T-cell (primary cell): ENCODE results near the gene DLGAP1. TPM values are rescaled to one million over a fixed set of nuclear protein-coding genes. Genes with fewer than 3 reads are reported as not detected.

ENCODE experiments used
- ATAC-seq, 4 experiments: fragments of 200-7000 bp in 3 of 4; fragments of 150-1000 bp in 1 of 4; cut with Tn5 transposase; replicated peaks in 1 of 4; 1 replicate in 3 of 4; 2 replicates in 1 of 4; pipeline ENCODE4 v1.10.0; 2021; ENCODE audit warnings: moderate library complexity in 3 of 4, mild to moderate bottlenecking in 2 of 4, moderate number of reproducible peaks in 1 of 4
- CTCF ChIA-PET, 2 donors: fragments of 300-600 bp; sonication (Branson Sonifier 250); formaldehyde crosslinking; loops; one replicate each; lab custom pipeline; 2022; ENCODE audit warnings: antibody characterized with exemption in 2 of 2; lab: Charles Lee
- POLR2A ChIA-PET, 2 donors: fragments of 300-600 bp; sonication (Branson Sonifier 250); formaldehyde crosslinking; loops; one replicate each; lab custom pipeline; 2022; ENCODE audit warnings: antibody characterized with exemption in 2 of 2; lab: Charles Lee
- DNase-seq, 35 experiments: peaks; one replicate each; pipeline versions ENCODE4 v3.0.0 to v3.0.0-alpha.2; 2013 to 2023
- H3K27ac ChIP-seq: one replicate; pipeline ENCODE4 v1.5.1; 2013; ENCODE audit warnings: low read length
- H3K27me3 ChIP-seq, 2 experiments: replicated peaks in 1 of 2; 1 replicate in 1 of 2; 2 replicates in 1 of 2; pipeline versions ENCODE4 v1.6.1 to v1.7.0; 2013; ENCODE audit warnings: low read length in 1 of 2, mixed read lengths in 1 of 2; ENCODE audit not compliant: control insufficient read depth in 2 of 2, insufficient read depth in 2 of 2; ENCODE audit errors: extremely low read depth in 1 of 2
- H3K36me3 ChIP-seq, 2 donors: 1 replicate in 1 of 2; 2 replicates in 1 of 2; pipeline versions ENCODE4 v1.6.1 to v1.7.0; 2013; ENCODE audit warnings: low read length in 1 of 2; ENCODE audit not compliant: control insufficient read depth in 2 of 2, insufficient read depth in 1 of 2; ENCODE audit errors: extremely low read depth in 1 of 2
- H3K4me1 ChIP-seq, 2 experiments: 1 replicate in 1 of 2; 2 replicates in 1 of 2; pipeline versions ENCODE4 v1.6.1 to v1.7.0; 2013; ENCODE audit warnings: low read length in 2 of 2, mixed read lengths in 1 of 2; ENCODE audit not compliant: insufficient read depth in 2 of 2, control insufficient read depth in 1 of 2; ENCODE audit errors: extremely low read depth in 1 of 2
- H3K4me3 ChIP-seq, 2 donors: 1 replicate in 1 of 2; 2 replicates in 1 of 2; pipeline versions ENCODE4 v1.5.1 to v1.7.0; 2013; ENCODE audit warnings: mild to moderate bottlenecking in 2 of 2, low read length in 1 of 2, moderate library complexity in 1 of 2; ENCODE audit not compliant: control insufficient read depth in 1 of 2; ENCODE audit errors: extremely low read depth in 1 of 2
- H3K9me3 ChIP-seq: 2 replicates; pipeline ENCODE4 v1.7.0; 2013
- H3K27ac Mint-ChIP-seq, 2 donors: one replicate each; pipeline ENCODE4 v1.8.0; 2020 to 2021; ENCODE audit warnings: mild to moderate bottlenecking in 2 of 2, mixed read lengths in 2 of 2
- H3K27me3 Mint-ChIP-seq, 2 donors: one replicate each; pipeline ENCODE4 v1.8.0; 2021 to 2022; ENCODE audit warnings: mixed read lengths in 2 of 2
- H3K36me3 Mint-ChIP-seq: one replicate; pipeline ENCODE4 v1.8.0; 2021; ENCODE audit warnings: mixed read lengths
- H3K4me1 Mint-ChIP-seq, 3 donors: one replicate each; pipeline ENCODE4 v1.8.0; 2020 to 2022; ENCODE audit warnings: mixed read lengths in 3 of 3, mild to moderate bottlenecking in 1 of 3
- H3K4me3 Mint-ChIP-seq, 3 donors: one replicate each; pipeline ENCODE4 v1.8.0; 2020 to 2022; ENCODE audit warnings: mild to moderate bottlenecking in 3 of 3, mixed read lengths in 3 of 3, moderate library complexity in 3 of 3
- H3K9me3 Mint-ChIP-seq, 3 donors: one replicate each; pipeline ENCODE4 v1.8.0; 2020 to 2022; ENCODE audit warnings: mixed read lengths in 3 of 3
- WGBS: methylation state at CpG from one replicate; pipeline ENCODE4 v1.1.5; 2013; ENCODE audit warnings: missing lambda C conversion rate; ENCODE audit not compliant: insufficient coverage; 5-methylcytosine and 5-hydroxymethylcytosine counted together
- total RNA-seq, 35 experiments: library from RNA in 6 of 35; stranded (reverse) in 6 of 35; fragments of 120-200 nt in 1 of 35; gene quantifications; one replicate each; pipeline versions ENCODE4 v1.2.1 to v1.2.4 and lab custom pipeline; 2013 to 2026

The DLGAP1 gene
- total RNA-seq, 5 donors from 2014 or later (not counting 1 experiment from before 2014, with no cell fraction given): 0.25 to 1.8 (median 0.26) TPM

- no peak overlapping the region for H3K4me3 ChIP-seq
- Mint-ChIP-seq H3K27me3 (no peaks in the 10 kb centered on the region), H3K4me1 (no peaks in the 10 kb centered on the region), H3K4me3 (no peak overlapping the region), H3K9me3 (peaks cover under 1 to 6% (median 5%) of the 10 kb centered on the region in 3 donors), H3K36me3 (no peaks in the 10 kb centered on the region), H3K27ac (no peak overlapping the region)
- DNase-seq (no peak), ATAC-seq (no peak)
- no peaks in the 10 kb centered on the region for H3K4me1 ChIP-seq
- H3K9me3 ChIP-seq: no peaks in the 10 kb centered on the region
- H3K36me3 ChIP-seq: no peaks in the 10 kb centered on the region
- 88% methylated on average over 10 of the region's 10 CpGs for WGBS
- CTCF ChIA-PET: interaction anchor here in 1 of 2 donors (0.7 kb wide), 1 partner anchor 573 kb away, joined by 10 read pairs; no protein-coding TSS in a partner anchor
- POLR2A ChIA-PET: no interaction called here
- H3K27me3 ChIP-seq: no peaks in the 10 kb centered on the region
- H3K27ac ChIP-seq: no peak overlapping the region
Observed at GRCh38 chr18:4248686-4249085, 206.4 kb downstream of the DLGAP1 start.

DNA sequence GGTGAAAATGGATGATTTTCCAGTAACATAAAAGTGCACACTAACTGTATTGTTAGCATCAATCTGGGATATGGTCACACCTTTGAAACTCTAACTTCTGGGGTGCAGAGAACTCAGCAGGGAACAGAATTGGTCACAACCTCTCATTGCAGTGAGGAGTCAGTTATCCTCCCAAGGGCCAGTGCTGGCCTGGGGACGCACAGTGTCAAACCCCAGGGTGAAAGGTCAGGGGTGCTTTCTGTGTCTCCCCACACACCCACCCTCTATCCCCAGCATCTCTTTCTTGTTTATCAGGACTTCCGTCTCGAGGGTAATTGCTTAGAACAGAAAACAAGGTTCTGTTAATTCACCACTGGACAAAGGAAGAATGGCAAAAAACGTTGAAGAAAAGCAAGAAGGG is 208.7 kb downstream of the DLGAP1 start:
- CTCF ChIA-PET: no interaction called here
- Mint-ChIP-seq H3K27me3 (no peaks in the 10 kb centered on the region), H3K4me1 (no peaks in the 10 kb centered on the region), H3K36me3 (no peaks in the 10 kb centered on the region), H3K4me3 (no peak overlapping the region), H3K27ac (no peak overlapping the region), H3K9me3 (peaks cover 4 to 6% (median 5%) of the 10 kb centered on the region in 3 donors)
- 38% methylated on average over 3 of the region's 4 CpGs for WGBS
- no peaks in the 10 kb centered on the region for H3K9me3 ChIP-seq
- POLR2A ChIA-PET: no interaction called here
- no peaks in the 10 kb centered on the region for H3K27me3 ChIP-seq
- no peaks in the 10 kb centered on the region for H3K36me3 ChIP-seq
- DNase-seq (no peak), ATAC-seq (no peak)
- H3K4me1 ChIP-seq: no peaks in the 10 kb centered on the region
- H3K4me3 ChIP-seq: no peak overlapping the region
- no peak overlapping the region for H3K27ac ChIP-seq

DNA sequence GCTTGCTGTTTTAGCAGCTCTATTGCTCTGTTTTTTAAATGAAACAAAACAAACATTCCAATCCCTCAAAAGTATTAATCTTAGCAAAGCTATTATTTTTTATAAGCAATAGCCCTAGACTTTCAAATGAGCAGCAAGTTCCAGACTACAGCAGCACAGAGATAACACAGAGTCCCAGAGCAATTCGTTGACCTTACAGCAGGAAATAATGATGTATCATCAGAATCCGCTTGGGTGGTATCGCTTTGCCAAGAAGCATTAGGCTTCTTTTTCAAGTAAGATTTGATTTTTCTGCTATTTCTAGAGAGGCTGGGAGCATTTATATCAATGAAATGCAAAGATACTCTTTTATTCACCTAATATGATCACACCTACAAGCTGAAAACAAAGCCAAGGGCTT is 209.7 kb downstream of the DLGAP1 start:
- H3K36me3 Mint-ChIP-seq: no peaks in the 10 kb centered on the region
- no peaks in the 10 kb centered on the region for H3K4me1 ChIP-seq
- DNase-seq: no peak
- no peaks in the 10 kb centered on the region for H3K9me3 ChIP-seq
- H3K27ac Mint-ChIP-seq: no peak overlapping the region
- no peaks in the 10 kb centered on the region for H3K4me1 Mint-ChIP-seq
- no peaks in the 10 kb centered on the region for H3K36me3 ChIP-seq
- H3K9me3 Mint-ChIP-seq: peaks cover 4 to 8% (median 6%) of the 10 kb centered on the region in 3 donors
- ChIA-PET POLR2A (no interaction called here), CTCF (no interaction called here)
- H3K4me3 Mint-ChIP-seq: no peak overlapping the region
- no peak overlapping the region for H3K4me3 ChIP-seq
- H3K27me3 ChIP-seq: no peaks in the 10 kb centered on the region
- H3K27ac ChIP-seq: no peak overlapping the region
- WGBS: 40% methylated on average over 1 of the region's 3 CpGs
- no peak for ATAC-seq
- no peaks in the 10 kb centered on the region for H3K27me3 Mint-ChIP-seq

GRCh38 chr18:4242431-4243161 is 212.5 kb downstream of the DLGAP1 start:
- DNase-seq (no peak), ATAC-seq (no peak)
- no peaks in the 10 kb centered on the region for H3K4me1 ChIP-seq
- no peaks in the 10 kb centered on the region for H3K9me3 ChIP-seq
- H3K4me1 Mint-ChIP-seq: no peaks in the 10 kb centered on the region
- WGBS: 95% methylated on average over 4 of the region's 5 CpGs
- no peaks in the 10 kb centered on the region for H3K27me3 ChIP-seq
- no peaks in the 10 kb centered on the region for H3K36me3 Mint-ChIP-seq
- H3K4me3 Mint-ChIP-seq: no peak overlapping the region
- ChIA-PET POLR2A (no interaction called here), CTCF (no interaction called here)
- H3K9me3 Mint-ChIP-seq: peaks cover 6 to 11% (median 8%) of the 10 kb centered on the region in 3 donors
- no peaks in the 10 kb centered on the region for H3K27me3 Mint-ChIP-seq
- no peak overlapping the region for H3K27ac Mint-ChIP-seq
- H3K36me3 ChIP-seq: no peaks in the 10 kb centered on the region
- H3K27ac ChIP-seq: no peak overlapping the region
- H3K4me3 ChIP-seq: no peak overlapping the region

DNA sequence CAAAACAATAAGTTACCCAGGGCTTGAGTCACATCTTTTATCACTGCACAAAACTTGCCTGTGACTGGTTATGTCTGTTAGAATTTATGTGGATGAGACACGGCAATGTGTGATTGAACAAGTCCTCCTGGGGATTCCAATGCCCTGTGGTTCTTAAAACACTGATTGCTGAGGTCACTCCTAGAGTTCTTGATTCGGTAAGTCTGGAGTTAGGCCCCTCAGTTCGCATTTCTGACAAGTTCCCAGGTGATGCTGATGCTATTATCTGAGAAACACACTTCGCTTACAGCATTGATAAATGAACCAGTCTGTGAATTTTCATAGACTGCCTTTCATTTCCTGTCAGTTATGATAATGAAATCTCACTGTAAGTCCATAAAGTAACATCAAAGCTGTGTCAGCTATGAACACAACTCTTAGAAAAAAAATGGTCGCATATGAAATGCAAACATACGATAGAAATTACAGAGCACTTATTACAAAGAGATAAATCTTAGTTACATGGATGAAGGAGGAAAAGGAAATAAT is 214.0 kb downstream of the DLGAP1 start:
- Histone ChIP-seq H3K9me3 (no peaks in the 10 kb centered on the region), H3K4me3 (no peak overlapping the region), H3K36me3 (no peaks in the 10 kb centered on the region), H3K27ac (no peak overlapping the region), H3K27me3 (no peaks in the 10 kb centered on the region), H3K4me1 (no peaks in the 10 kb centered on the region)
- DNase-seq (no peak), ATAC-seq (no peak)
- H3K9me3 Mint-ChIP-seq: peaks cover 0 to 8% (median 6%) of the 10 kb centered on the region in 3 donors
- CTCF ChIA-PET: no interaction called here
- POLR2A ChIA-PET: no interaction called here
- H3K4me3 Mint-ChIP-seq: no peak overlapping the region
- no peaks in the 10 kb centered on the region for H3K27me3 Mint-ChIP-seq
- no peaks in the 10 kb centered on the region for H3K4me1 Mint-ChIP-seq
- 41% methylated on average over 4 of the region's 6 CpGs for WGBS
- H3K27ac Mint-ChIP-seq: no peak overlapping the region
- no peaks in the 10 kb centered on the region for H3K36me3 Mint-ChIP-seq

DNA sequence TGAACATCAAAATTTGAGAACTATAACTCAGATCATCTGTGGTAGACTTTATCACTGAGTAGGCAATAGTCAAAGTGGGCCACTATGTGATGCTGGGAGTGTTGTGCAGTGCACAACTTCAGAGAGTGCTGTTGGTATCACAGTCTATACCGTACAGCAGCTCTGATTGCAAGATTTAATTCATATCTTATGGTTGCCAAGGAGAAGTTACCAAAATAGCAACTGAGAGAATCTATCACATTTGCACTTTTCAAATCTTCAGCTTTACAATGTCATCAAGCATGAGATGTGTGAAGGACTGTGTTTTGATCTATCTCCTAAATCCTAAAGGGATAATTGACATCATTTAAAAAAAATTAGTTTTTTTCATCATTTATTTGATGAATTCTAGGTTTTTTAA is 216.1 kb downstream of the DLGAP1 start:
- Histone ChIP-seq H3K27me3 (no peaks in the 10 kb centered on the region), H3K4me3 (no peak overlapping the region), H3K36me3 (no peaks in the 10 kb centered on the region), H3K4me1 (no peaks in the 10 kb centered on the region), H3K9me3 (no peaks in the 10 kb centered on the region), H3K27ac (no peak overlapping the region)
- CTCF ChIA-PET: no interaction called here
- no peak overlapping the region for H3K27ac Mint-ChIP-seq
- POLR2A ChIA-PET: no interaction called here
- ATAC-seq: no peak
- no peaks in the 10 kb centered on the region for H3K36me3 Mint-ChIP-seq
- no peak for DNase-seq
- WGBS: no CpG with 5 or more reads among the region's 1 CpG
- H3K9me3 Mint-ChIP-seq: peaks cover 4 to 10% (median 10%) of the 10 kb centered on the region in 3 donors
- no peaks in the 10 kb centered on the region for H3K4me1 Mint-ChIP-seq
- H3K27me3 Mint-ChIP-seq: no peaks in the 10 kb centered on the region
- H3K4me3 Mint-ChIP-seq: no peak overlapping the region
